HepG2 (cell line): ENCODE results near the gene ATP1B2. TPM values are rescaled to one million over a fixed set of nuclear protein-coding genes. Genes with fewer than 3 reads are reported as not detected.

Source experiments
- DNMT3B ChIP-seq: conservative IDR thresholded peaks from 2 replicates; pipeline ENCODE4 v1.6.1; 2016; ENCODE audit warnings: missing biosample characterization, control low read depth
- ELF1 ChIP-seq: sonication (generic); formaldehyde crosslinking; IDR thresholded peaks from 2 replicates; pipeline ENCODE4 v1.4.0; 2020; ENCODE audit warnings: missing genetic modification reagents
- HCFC1 ChIP-seq: fragments of 150-350 bp; IDR thresholded peaks from 2 replicates; pipeline ENCODE4 v1.6.1; 2014; ENCODE audit warnings: low read depth, low read length
- HOXA9 ChIP-seq: sonication (generic); formaldehyde crosslinking; IDR thresholded peaks from 2 replicates; pipeline ENCODE4 v1.8.1; 2022; ENCODE audit warnings: missing genetic modification reagents, mild to moderate bottlenecking, moderate library complexity, borderline replicate concordance
- KDM5A ChIP-seq: fragments of 200-600 bp; sonication (generic); IDR thresholded peaks from 2 replicates; pipeline ENCODE4 v1.7.0; 2018; ENCODE audit warnings: antibody characterized with exemption, mild to moderate bottlenecking, low read length, borderline replicate concordance
- MAFG ChIP-seq: sonication (generic); formaldehyde crosslinking; IDR thresholded peaks from 2 replicates; pipeline ENCODE4 v1.5.1; 2020; ENCODE audit warnings: mild to moderate bottlenecking, missing genetic modification reagents
- MTA3 ChIP-seq: sonication (generic); formaldehyde crosslinking; IDR thresholded peaks from 2 replicates; pipeline ENCODE4 v1.4.0; 2020; ENCODE audit warnings: missing genetic modification reagents
- NPAS2 ChIP-seq: sonication (generic); formaldehyde crosslinking; IDR thresholded peaks from 2 replicates; pipeline ENCODE4 v1.8.0; 2022; ENCODE audit warnings: mild to moderate bottlenecking, missing genetic modification reagents, borderline replicate concordance
- POLR2AphosphoS2 ChIP-seq: IDR thresholded peaks from 2 replicates; pipeline ENCODE4 v1.6.1; 2011; ENCODE audit warnings: low read depth, low read length, improper control_type of control experiment
- PRDM15 ChIP-seq: sonication (generic); formaldehyde crosslinking; IDR thresholded peaks from 2 replicates; pipeline ENCODE4 v1.4.0; 2020; ENCODE audit warnings: missing genetic modification reagents
- SP4 ChIP-seq: sonication (generic); formaldehyde crosslinking; IDR thresholded peaks from 2 replicates; pipeline ENCODE4 v1.8.1; 2023; ENCODE audit warnings: mild to moderate bottlenecking, missing genetic modification reagents
- TBX2 ChIP-seq: sonication (generic); formaldehyde crosslinking; IDR thresholded peaks from 2 replicates; pipeline ENCODE4 v1.5.0; 2020; ENCODE audit warnings: missing genetic modification reagents, mild to moderate bottlenecking, borderline replicate concordance
- YY1 ChIP-seq: IDR thresholded peaks from 2 replicates; pipeline ENCODE4 v1.6.1; 2011; ENCODE audit warnings: low read length, low read depth, moderate library complexity, mild to moderate bottlenecking; ENCODE audit not compliant: insufficient read depth, insufficient replicate concordance
- ZFP1 ChIP-seq: IDR thresholded peaks from 2 replicates; pipeline ENCODE4 v1.6.1; 2016
- ZNF468 ChIP-seq: sonication (generic); formaldehyde crosslinking; IDR thresholded peaks from 2 replicates; pipeline ENCODE4 v1.8.0; 2022; ENCODE audit warnings: mild to moderate bottlenecking, moderate library complexity, missing genetic modification reagents
- ZNF510 ChIP-seq: sonication (generic); formaldehyde crosslinking; IDR thresholded peaks from 2 replicates; pipeline ENCODE4 v1.4.0; 2020; ENCODE audit warnings: low read depth, mild to moderate bottlenecking, missing genetic modification reagents
- ZNF543 ChIP-seq: sonication (generic); formaldehyde crosslinking; IDR thresholded peaks from 2 replicates; pipeline ENCODE4 v1.4.0; 2020; ENCODE audit warnings: mild to moderate bottlenecking, missing genetic modification reagents
- ZNF589 ChIP-seq: sonication (generic); formaldehyde crosslinking; conservative IDR thresholded peaks from 2 replicates; pipeline ENCODE4 v1.8.0; 2022; ENCODE audit warnings: mild to moderate bottlenecking, moderate library complexity, missing genetic modification reagents
- ZNF614 ChIP-seq: IDR thresholded peaks from 2 replicates; pipeline ENCODE4 v1.6.1; 2018; ENCODE audit warnings: missing biosample characterization, missing genetic modification reagents, inconsistent platforms, borderline replicate concordance
- polyA plus RNA-seq, 8 experiments: library from polyadenylated mRNA; depleted of rRNA in 3 of 8; stranded (reverse) in 7 of 8; unstranded in 1 of 8; fragments of >200 nt; fragmentation: Illumina TruSeq in 4 of 8; extraction: Trizol in 4 of 8; gene quantifications; 2 replicates each; pipeline versions ENCODE4 v1.2.1 to v1.2.3, GENCODE V29; 2011 to 2016; ENCODE audit warnings: low read depth in 4 of 8, missing spikeins in 1 of 8, mixed read lengths in 1 of 8; ENCODE audit not compliant: insufficient read depth in 1 of 8
- total RNA-seq, 5 experiments: library from RNA; depleted of rRNA; stranded (reverse); fragments of >200 nt; fragmentation: Illumina TruSeq; extraction: Trizol; gene quantifications; 2 replicates each; pipeline ENCODE4 v1.2.3, GENCODE V29; 2016; ENCODE audit warnings: low read depth in 1 of 5
- TF ChIP-seq, protein P1 (sequence below): sonication (generic); formaldehyde crosslinking; IDR thresholded peaks from 2 replicates; pipeline ENCODE4 v1.5.1; 2020; ENCODE audit warnings: missing genetic modification reagents, mild to moderate bottlenecking, borderline replicate concordance
- TF ChIP-seq, protein P2 (sequence below): fragments of 450-650 bp; IDR thresholded peaks from 2 replicates; pipeline ENCODE4 v1.6.1; 2017
- TF ChIP-seq, protein P3 (sequence below): sonication (generic); formaldehyde crosslinking; IDR thresholded peaks from 2 replicates; pipeline ENCODE4 v1.9.0; 2021; ENCODE audit warnings: missing genetic modification reagents, mild to moderate bottlenecking, borderline replicate concordance

The ATP1B2 gene
- total and polyA plus RNA-seq, 2 of the 13 experiments (the other 11 are each of a cell fraction or from before 2014, with no cell fraction given) = not detected

DNA sequence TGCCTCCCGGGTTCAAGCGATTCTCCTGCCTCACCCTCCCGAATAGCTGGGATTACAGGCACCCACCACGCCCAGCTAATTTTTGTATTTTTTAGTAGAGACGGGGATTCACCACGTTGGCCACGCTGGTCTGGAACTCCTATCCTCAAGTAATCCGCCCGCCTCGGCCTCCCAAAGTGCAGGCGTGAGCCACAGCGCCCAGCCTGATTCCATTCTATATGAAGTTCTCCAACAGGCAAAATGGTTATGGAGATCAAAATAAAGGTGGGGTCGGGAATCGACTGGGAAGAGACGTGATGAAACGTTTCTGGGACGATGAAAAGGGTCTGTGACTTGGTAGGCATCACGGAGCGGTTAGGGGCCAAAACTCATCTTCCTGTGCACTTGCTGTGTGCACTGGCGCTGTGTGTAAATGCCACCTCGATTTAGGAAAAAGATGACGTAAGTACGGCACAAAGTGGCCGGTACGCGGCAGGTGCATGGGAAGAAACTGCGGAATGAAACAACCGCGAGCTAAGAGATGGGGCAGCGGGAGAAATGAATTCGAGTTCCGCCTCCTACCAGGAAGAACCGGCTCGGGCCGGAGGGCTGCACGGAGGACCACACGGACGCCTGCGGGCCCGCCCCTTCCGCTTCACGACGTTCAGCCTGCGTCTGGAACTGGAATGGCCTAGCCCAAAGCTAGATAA lies 35.0 kb downstream of the ATP1B2 start (continued):
- TF ChIP-seq ZNF510 (CRISPR knock-in tag) (no peak), NPAS2 (CRISPR knock-in tag) (no peak), ELF1 (peak; percentile 85), ZNF543 (CRISPR knock-in tag) (0 out of 2 replicates have a peak, but pooled peaks have one; percentile 32), MTA3 (CRISPR knock-in tag) (no peak), POLR2AphosphoS2 (no peak), ZFP1 (CRISPR knock-in tag) (no peak), ZNF589 (no peak), KDM5A (0 out of 2 replicates have a peak, but pooled peaks have one; percentile 3), ZNF614 (CRISPR knock-in tag) (no peak), TBX2 (CRISPR knock-in tag) (no peak), YY1 (peak; percentile 69), DNMT3B (no peak), HOXA9 (no peak), MAFG (CRISPR knock-in tag) (no peak), SP4 (CRISPR knock-in tag) (peak; percentile 54), ZNF468 (no peak), HCFC1 (peak; percentile 52; the same call in 1 of the 2 replicates), PRDM15 (0 out of 2 replicates have a peak, but pooled peaks have one; percentile 42)
- TF ChIP-seq, protein P1, sequence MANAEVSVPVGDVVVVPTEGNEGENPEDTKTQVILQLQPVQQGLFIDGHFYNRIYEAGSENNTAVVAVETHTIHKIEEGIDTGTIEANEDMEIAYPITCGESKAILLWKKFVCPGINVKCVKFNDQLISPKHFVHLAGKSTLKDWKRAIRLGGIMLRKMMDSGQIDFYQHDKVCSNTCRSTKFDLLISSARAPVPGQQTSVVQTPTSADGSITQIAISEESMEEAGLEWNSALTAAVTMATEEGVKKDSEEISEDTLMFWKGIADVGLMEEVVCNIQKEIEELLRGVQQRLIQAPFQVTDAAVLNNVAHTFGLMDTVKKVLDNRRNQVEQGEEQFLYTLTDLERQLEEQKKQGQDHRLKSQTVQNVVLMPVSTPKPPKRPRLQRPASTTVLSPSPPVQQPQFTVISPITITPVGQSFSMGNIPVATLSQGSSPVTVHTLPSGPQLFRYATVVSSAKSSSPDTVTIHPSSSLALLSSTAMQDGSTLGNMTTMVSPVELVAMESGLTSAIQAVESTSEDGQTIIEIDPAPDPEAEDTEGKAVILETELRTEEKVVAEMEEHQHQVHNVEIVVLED (CRISPR knock-in tag) = peak; percentile 79; the same call in 1 of the 2 replicates
- TF ChIP-seq, protein P2, sequence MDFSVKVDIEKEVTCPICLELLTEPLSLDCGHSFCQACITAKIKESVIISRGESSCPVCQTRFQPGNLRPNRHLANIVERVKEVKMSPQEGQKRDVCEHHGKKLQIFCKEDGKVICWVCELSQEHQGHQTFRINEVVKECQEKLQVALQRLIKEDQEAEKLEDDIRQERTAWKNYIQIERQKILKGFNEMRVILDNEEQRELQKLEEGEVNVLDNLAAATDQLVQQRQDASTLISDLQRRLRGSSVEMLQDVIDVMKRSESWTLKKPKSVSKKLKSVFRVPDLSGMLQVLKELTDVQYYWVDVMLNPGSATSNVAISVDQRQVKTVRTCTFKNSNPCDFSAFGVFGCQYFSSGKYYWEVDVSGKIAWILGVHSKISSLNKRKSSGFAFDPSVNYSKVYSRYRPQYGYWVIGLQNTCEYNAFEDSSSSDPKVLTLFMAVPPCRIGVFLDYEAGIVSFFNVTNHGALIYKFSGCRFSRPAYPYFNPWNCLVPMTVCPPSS = no peak
- TF ChIP-seq, protein P3, sequence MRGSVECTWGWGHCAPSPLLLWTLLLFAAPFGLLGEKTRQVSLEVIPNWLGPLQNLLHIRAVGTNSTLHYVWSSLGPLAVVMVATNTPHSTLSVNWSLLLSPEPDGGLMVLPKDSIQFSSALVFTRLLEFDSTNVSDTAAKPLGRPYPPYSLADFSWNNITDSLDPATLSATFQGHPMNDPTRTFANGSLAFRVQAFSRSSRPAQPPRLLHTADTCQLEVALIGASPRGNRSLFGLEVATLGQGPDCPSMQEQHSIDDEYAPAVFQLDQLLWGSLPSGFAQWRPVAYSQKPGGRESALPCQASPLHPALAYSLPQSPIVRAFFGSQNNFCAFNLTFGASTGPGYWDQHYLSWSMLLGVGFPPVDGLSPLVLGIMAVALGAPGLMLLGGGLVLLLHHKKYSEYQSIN (CRISPR knock-in tag) = no peak
